Fibroblast of peridontal ligament (primary cell): ENCODE data around the gene CACNA2D4.
A peak's percentile ranks its signal among the peaks of the same experiment; 100 is the strongest.

Experiments used
- DNase-seq: peaks from one replicate; pipeline ENCODE4 v3.0.0-alpha.2; 2010; ENCODE audit errors: extremely low read depth

CACNA2D4 gene

DNA sequence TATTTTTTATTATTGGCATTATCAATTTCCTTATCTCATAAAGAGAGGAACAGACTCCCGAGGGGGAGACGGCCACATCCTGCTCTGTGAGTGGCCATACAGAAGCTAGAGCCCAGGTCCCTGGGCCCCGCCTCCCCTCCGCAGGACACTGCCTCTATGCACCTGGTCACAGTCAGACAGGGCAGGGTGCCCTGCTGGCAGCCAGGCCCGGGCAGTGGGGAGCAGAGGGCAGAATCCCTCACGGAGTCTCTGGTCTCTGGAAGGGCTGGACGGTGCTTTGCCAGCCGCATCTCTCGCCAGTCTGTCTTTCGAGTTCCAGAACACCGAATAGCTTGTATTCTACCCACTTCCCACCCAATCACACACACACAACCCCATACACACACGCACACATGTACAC, 16.4 kb upstream of the CACNA2D4 start:
- DNase-seq, result no peak

GRCh38 chr12:1934068-1934467, 15.6 kb upstream of the CACNA2D4 start:
- no peak for DNase-seq

GRCh38 chr12:1933342-1934051, 15.0 kb upstream of the CACNA2D4 start:
- peak; percentile 61 for DNase-seq

DNA sequence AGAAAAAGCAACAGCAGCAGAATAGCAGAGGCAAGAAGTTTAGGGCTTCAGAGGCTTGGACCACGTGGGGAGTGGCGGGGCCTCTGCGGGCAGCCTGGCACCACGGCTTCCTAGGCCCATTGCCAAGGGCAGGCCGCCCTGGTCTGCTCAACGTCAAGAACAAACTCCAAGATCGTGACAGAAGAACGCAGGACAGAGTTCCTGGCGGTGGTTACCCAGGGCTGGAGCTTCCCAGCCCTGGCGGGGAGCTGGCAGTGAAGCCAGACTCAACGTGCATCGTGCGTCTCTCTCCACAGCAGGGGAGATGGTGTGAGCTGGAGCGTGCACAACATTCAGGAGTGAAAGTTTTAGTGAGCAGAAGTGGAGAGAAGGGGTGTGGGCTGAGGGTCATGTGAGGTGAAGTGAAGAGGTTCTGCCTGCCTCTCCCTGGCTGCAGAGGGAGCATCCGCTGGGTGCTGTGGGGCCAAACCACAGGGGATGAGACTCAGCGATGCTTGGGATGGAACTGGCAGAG, 13.9 kb upstream of the CACNA2D4 start:
- DNase-seq, result peak; percentile 49

DNA sequence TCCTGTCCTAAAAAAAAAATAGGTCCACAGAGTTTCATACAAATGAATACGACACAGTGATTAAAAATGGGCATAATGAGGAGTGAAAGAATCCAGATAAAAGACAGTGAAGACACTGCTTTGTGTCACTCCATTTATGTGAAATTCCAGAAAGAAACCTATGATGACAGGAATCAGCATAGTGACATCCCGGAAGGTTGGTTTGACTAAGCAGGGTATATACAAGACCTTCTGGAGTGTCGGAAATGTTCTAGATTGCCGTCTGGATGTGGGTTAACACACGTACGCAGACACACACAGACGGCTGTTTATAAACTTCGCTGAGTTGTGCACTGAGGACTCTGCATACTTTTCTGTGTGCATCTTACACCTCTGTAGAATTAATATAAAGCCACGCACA, 13.2 kb upstream of the CACNA2D4 start:
- DNase-seq, result no peak

DNA sequence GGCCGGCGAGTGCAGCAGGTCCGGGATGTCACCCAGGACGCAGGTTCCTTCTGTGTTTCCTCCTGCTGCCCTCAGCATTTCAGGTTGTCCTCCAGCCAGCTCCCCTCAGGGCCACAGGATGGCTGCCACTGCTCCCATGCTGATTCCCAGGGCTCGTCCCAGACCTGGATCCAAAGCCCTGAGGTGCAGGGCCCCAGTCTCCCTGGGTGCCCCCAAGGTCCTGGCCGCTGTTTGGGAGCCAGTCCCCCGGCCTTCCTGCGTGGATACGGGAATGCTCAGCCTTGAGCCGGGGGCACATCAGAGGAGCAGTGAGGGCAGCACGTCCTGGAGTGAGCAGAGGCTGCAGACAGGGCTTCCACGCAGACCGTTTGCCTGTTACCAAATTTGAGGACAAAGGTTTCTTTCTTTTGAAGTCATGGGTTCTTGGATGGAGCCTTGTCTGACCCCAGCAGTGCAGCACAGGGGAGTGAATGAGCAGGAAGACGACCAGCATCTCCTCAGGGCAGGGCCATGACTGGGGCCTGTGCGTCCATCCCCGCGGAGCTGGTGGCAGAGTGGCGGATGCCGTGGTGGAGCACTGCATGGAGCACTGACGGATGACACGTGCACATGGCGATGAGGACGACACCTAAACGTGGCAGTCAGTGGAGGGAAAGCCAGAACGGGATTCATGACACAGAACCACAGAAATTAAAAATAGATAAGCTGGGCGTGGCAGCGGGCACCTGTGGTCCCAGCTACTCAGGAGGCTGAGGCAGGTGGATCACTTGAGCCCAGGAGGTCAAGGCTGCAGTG, 12.5 kb upstream of the CACNA2D4 start:
- DNase-seq, result no peak

DNA sequence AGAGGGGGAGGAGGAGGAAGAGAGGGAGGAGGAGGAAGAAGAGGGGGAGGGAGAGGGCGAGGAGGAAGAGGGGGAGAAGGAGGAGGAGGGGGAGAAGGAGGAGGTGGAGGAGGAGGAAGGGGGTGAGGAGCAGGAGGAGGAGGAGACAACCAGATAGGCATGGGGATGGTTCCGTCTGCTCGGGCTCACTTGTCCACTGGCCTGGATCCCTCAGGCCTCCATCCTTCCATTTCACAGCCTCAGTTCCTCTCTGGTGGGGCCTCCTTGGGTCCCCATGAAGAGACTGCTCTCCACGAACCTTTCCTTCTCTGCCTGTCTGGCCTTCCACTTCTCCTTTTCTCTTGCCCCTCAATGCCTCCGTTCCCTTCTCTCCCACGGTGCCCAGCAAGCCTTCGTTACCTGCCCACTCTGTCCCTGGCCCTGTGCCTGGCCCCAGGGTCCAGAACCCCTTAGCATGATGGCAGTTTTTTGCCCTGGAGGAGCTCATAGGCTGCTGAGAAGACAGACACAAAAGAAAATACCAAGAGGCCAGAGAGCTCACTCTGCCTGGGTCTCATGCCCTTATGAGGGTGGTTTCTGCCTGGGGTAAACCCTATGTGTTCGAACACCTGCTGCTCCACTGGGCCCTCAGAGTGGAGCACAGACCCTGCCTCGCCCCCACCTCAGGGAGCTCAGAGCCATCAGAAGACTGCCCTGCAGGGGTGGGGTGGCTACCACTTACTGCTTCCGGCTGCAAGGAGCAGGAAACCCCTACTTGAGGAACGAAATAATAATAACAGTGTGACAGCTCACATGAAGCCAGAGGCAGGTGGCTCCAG, 11.7 kb upstream of the CACNA2D4 start:
- no peak for DNase-seq

DNA sequence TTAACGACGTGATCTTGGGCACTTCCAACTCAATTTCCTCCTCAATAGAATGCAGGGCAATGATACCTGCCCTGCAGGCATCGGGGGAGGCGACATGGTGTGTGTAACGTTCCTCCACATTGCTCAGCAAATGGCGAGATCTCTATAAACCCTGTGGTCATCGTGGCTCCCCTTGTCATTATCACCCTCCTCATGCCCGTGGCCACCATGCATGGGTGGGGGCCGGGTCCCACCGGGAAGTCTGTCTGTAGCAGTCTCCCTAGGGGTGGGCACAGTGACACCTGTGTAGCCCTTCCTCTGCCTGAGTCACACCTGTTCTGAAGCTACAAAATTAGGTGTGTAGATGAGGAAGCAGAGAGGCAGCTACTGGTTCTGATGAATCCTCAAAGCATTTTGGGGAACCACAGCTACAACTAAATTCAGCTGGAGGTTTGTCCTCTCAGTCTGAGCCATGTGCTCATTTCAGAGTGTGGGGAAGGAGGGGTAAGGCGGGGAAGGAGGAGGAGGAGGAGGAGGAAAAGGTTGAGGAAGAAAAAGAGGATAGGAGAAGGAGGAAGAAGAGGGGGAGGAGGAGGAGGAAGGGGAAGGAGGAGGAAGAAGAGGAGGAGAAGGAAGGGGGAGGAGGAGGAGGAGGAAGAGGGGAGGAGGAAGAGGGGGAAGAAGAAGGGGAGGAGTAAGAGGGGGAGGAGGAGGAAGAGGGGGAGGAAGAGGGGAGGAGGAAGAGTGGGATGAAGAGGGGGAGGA, 11.0 kb upstream of the CACNA2D4 start:
- DNase-seq, result no peak

- no peak for DNase-seq
Observed at GRCh38 chr12:1928439-1929121, 10.1 kb upstream of the CACNA2D4 start.

GRCh38 chr12:1927751-1928351, 9.4 kb upstream of the CACNA2D4 start:
- DNase-seq, result peak; percentile 50

GRCh38 chr12:1927051-1927680, 8.7 kb upstream of the CACNA2D4 start:
- no peak for DNase-seq

DNA sequence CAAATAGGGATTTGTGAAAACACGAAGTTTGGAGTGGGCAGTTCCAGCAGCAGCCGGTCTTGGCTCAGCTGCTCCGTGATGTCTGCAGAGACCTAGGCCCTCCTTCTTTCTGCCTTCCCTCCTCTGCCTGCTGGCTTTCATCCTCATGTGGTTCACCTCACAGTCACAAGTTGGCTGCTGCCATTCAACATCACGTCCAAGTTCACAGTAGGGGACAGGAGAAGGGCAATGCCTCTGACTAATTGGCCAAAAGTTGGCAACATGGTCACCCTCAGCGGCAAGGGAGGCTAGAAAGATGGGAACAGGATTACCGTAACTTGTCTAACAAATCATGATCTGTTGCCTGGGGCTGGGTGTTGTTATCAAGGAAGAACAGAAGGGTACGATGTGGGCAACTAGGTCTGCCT, 7.8 kb upstream of the CACNA2D4 start:
- no peak for DNase-seq

DNA sequence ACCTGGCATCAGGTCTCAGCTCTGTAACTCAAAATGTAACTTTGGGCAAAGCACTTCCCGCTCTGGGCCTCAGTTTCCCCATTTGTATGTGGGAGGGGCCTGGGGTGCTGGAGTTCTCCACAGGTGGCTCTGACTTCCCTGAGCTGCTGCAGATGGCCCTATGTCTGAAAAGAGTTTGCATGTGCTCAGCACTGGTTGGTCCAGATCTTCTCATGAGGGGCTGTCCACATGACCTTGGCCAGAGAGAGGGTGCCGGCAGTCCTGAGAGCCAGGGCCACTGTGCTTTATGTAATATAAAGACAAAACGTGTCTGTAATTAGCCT, 7.2 kb upstream of the CACNA2D4 start:
- DNase-seq, result no peak

DNA sequence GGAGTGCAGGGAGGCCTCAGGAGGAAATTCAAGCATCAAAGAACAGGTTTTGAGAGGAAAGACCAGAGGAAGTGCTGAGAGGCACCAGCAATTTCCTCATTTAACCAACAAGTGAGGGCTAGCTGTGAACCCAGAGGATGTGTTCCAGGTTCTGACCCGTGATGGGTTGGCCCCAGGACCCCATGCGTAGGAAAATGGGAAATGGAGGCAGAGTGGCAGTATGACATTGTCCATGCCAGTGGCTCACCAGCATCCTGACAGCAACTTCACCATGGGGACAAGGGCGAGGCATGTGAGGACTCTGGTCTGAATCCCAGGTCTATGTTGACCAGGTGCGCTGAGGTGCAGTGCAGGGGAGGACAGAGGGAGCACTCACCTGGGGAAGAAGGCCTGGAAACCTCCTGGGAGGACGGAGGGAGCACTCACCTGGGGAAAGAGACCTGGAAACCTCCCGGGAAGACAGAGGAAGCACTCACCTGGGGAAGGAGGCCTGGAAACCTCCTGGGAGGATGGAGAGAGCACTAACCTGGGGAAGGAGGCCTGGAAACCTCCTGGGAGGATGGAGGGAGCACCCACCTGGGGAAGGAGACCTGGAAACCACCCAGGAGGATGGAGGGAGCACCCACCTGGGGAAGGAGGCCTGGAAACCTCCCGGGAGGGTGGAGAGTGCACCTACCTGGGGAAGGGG, 6.7 kb upstream of the CACNA2D4 start:
- no peak for DNase-seq

- DNase-seq, result no peak
Observed at GRCh38 chr12:1922985-1923384, 4.5 kb upstream of the CACNA2D4 start.

GRCh38 chr12:1922075-1922709, 3.7 kb upstream of the CACNA2D4 start:
- no peak for DNase-seq

DNA sequence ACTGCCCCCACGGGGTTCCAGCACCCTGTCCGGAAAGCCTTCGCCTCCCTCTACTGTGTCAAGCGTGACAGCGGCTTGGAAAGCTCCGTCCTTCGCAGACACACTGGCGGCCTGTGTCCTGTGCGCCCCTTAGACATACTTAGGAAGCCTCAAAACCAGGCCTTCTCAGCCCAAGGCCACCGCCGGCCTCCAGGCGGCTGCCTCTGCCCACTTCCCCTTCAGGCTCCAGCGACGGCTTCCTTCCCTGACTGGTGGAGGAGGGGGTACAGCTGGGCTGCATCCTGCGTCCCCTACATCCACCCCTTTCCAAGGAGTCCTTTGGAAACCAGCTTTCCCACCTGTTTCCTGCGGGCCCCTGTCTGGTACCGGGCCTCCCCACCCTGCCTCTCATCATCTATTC, 2.5 kb upstream of the CACNA2D4 start:
- no peak for DNase-seq

DNA sequence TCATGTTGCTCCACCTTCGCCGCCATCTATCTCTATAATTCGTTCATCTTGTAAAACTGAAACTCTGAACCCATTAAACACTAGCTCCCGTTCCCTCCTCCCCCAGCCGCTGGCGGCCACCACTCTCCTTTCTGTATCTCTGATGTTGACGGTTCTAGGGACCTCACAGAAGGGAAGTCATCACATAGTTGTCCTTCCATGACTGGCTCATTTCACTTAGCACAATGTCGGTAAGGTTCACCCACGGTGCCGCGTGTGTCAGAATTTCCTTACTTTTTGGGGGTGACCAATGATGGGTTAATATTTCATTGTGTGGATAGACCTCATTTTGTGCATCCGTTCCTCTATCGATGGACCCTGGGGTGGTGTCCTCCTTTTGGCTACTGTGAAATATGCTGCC, 2.0 kb upstream of the CACNA2D4 start:
- no peak for DNase-seq

DNA sequence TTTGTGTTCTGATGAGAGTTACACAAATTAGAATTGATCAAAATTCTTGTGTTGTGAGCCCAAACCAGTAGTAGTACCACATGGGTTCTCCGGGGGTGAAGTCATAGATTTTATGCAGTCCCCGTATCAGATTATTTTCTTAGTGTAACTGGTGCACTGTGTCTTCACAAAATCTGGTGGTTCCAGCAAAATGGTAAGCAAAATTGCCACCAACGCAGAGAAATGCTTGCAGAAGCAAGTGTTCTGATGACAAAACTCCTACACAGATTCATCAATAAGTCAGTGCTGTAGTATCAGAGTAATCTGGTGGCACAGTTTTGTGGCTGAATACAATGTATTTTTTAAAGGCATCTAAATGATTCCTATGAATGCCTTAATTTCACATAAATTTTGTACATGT, 1.3 kb upstream of the CACNA2D4 start:
- DNase-seq, result no peak
